HK-2 (cell line): ENCODE data around the gene EIF4G3.
"Not testable (repeated sequence)": the region's sequence is repeated elsewhere in the genome, so short reads cannot be mapped to it uniquely, and the experiment has no call there.

ENCODE experiments used
- DNase-seq: peaks from one replicate; pipeline ENCODE4 v3.0.0-alpha.2; 2018; ENCODE audit not compliant: unreplicated experiment

The EIF4G3 gene

DNA sequence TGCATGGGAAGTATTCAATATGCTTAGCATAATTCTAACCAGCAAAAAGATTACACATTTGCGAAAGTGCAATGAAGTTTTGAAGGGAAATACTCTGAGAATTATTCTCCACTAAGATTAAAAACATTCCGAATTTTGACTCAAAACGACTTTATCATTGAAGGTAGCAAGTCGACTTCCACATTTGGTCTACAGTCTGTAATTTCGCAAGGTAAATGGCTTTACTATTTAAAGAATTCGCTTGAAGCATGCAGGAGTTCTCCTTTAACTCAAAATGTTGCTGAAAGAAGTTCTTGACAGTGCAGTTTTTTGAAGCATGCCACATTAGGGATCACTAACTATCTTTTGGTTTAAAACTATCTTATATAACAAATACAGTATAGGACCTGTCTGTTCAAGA, 228.6 kb downstream of the EIF4G3 start:
- DNase-seq: no peak

DNA sequence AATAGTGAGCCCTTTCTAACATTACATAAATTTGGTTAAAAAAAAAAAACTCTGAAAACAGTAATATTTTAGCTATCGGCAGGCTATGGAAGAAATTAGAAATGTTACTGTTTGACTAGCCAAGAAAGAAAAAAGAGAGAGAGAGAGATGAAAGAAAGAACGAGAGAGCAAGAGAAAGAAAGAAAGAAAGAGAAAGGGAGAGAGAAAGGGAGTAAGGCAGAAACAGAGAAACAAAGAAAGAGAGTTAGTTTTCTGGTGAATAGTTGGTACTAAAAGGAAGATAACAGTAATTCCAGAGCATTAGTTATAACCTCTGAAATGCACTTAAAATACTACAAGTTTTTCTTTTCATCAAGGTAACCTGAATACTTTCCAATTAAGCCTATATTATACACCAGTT, 229.3 kb downstream of the EIF4G3 start:
- DNase-seq: no peak

DNA sequence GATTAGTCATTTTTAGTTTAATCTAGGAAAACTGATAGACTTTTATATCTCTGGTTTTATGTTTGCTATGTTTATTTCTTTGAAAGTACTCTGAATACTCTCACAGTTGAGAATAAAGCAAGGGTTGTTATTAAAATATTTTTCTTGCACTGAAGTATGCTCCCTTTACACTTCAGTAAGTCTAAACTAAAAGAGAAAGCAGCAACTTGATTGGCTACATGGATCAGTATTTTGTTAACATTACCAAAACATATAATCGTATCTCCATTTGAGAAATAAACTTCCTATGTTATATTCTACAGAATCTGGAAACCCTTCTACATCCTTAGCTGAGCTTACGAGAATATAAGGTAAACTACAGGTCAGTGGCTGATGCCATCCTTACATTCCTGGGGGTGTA, 240.1 kb downstream of the EIF4G3 start:
- DNase-seq: no peak

DNA sequence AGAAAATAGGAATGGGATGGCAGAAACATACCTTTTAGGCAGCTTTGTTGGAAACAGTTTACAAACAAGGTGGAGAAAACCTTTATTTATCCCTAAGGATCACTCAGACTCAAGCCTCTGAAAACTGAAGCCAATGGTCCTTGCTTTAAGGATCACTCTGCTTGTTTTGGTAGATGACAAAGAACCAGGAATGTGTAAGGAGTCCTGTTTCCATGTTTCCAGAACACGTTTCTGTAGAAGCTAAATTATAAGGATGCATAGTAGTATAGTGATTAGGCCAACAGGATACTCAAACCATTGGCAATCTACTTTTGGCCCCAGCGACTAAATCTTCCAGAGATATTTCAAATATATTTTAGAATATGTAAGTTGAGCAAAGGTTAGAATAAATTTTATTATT, 240.5 kb downstream of the EIF4G3 start:
- DNase-seq: no peak

DNA sequence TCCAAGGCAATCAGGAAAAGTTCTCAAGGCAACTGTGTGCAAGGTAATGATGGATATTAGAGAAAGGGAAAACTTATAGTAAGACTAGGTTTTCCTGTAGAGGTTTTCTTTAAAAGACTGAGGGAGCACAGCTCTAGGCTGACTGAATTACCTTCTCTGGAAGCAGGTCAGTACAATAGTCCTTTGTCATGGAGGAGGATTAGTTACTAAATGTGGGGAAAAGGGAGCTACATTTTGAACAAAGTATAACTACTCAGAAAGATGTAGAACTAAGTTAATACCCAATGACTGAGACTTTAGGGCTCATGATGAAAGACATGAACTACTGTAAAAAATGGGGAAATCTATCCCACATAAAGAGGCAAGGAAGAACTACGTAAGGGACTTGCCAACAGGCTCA, 241.0 kb downstream of the EIF4G3 start:
- no peak for DNase-seq

DNA sequence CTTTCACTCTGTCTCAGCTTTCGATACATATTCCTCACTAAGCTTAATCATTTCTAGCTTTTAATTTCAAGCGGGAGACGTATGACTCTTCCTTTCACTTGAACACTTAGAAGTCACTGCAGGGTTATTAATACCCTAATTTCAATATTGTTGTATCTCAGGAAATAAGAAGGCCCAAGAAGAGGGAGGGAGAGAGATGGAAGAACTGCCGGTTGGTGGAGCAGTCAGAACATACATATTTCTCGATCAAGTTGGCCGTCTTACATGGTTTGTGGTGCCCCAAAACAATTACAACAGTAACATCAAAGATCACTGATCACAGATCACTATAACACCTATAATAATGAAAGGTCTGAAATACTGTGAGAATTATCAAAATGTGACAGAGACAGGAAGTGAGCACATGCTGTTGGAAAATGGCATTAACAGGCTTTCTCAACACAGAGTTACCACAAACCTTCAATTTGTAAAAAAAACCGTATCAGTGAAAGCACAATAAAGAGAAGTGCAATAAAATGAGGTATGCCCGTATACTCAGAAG, 244.2 kb downstream of the EIF4G3 start:
- DNase-seq: no peak

DNA sequence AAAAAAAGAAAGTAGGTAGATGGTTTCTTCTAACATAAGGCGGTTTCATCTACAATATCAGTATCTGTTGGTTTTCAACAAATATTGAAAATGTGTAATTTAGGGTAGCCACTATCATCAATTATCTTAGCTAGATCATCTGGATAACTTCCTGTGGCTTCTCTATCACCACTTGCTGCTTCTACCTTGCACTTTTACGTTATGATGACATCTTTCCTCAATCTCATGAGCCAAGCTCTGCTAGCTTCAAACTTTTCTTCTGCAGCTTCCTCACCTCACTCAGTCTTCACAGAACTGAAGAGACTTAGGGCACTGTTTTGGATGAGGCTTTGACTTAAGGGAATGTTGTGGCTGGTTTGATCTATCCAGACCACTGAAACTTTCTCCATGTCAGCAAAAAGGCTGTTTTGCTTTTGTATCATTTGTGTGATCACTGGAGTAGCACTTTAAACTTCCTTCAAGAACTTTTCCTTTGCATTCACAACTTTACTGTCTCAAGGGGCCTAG, 244.7 kb downstream of the EIF4G3 start:
- no peak for DNase-seq

DNA sequence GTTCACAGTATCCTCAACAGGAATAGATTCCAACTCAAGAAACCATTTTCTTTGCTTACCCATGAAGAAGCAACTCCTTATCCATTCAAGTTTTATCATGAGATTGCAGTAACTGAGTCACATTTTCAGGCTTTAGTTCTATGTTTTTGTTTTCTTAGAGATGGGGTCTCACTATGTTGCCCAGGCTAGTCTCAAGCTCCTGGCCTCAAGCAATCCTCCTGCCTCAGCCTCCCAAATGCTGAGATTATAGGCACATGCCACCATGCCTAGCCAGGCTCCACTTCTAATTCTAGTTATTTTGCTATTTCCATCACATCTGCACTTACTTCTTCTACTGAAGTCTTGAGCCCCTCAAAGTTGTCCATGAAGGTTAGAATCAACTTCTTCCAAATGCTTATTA, 246.3 kb downstream of the EIF4G3 start:
- DNase-seq: no peak

DNA sequence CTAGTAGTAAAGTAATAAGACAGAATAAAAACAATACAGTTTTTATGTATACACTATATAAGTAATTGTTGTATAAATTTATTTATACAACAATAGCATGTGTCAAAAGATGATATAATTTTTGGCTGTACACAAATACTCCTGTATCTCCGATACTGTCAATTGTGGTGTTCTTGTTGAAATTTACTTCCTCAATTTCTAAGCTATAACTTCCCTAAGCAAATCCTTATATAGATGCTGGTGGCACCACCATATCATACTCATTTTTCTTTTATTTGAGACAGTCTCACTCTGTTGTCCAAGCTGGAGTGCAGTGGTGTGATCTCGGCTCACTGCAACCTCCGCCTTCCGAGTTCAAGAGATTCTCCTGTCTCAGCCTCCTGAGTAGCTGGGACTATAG, 248.6 kb downstream of the EIF4G3 start:
- DNase-seq: no peak

DNA sequence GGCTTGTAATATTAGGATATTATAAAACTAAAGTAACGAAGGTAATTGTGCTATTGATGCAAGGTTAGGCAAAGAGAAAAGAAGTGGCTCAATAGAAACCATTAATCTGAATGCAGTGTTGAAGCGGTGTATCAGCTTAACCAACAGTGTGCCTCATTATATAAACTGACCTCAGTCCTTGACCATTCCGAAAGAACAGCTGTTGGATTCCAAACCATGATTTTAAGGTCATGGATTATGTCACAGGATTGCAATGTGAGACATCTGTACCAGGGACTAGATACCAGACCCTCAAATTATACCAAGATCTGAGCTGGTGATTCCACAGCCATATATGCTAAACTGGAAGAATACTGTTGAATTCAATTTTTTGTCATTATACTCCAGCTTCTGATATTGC, 255.4 kb downstream of the EIF4G3 start:
- DNase-seq: no peak

DNA sequence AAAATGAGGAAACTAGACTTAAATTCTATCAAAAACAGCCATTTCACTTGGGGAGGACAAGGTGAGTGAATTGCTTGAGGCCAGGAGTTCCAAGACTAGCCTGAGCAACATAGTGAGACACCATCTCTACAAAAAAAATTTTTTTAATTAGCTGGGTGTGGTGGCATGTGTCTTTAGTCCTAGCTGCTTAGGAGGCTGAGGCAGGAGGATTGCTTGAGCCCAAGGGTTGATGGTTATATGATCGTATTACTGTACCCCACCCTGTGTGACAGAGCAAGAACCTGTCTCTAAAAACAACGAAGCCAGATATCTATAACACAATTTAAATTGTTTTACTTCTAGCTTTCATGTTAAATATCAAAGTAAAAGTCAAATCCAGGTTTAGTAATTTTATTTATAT, 263.5 kb downstream of the EIF4G3 start:
- no peak for DNase-seq

DNA sequence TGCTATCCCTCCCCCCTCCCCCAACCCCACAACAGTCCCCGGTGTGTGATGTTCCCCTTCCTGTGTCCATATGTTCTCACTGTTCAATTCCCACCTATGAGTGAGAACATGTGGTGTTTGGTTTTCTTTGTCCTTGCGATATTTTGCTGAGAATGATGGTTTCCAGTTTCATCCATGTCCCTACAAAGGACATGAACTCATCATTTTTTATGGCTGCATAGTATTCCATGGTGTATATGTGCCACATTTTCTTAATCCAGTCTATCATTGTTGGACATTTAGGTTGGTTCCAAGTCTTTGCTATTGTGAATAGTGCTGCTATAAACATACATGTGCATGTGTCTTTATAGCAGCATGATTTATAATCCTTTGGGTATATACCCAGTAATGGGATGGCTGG, 269.2 kb downstream of the EIF4G3 start:
- not testable (repeated sequence) for DNase-seq

DNA sequence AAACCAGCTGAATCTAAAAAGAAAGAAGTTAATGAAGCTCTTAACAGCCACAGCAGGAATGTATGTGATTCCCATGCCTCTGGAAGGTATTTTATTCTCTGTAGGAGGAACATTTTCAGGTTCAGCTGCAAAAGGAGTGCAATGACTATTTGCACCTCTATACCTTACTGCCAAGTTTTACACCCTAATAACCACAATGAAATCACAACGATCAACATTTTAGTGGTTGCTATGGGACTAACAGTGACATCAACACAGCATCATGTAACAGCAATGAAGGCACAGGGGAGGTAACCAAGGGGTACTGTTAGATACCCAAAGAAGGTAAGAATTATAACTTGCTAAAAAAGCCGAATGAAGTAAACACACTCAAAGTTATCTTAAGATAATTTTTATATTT, 273.3 kb downstream of the EIF4G3 start:
- DNase-seq: no peak

DNA sequence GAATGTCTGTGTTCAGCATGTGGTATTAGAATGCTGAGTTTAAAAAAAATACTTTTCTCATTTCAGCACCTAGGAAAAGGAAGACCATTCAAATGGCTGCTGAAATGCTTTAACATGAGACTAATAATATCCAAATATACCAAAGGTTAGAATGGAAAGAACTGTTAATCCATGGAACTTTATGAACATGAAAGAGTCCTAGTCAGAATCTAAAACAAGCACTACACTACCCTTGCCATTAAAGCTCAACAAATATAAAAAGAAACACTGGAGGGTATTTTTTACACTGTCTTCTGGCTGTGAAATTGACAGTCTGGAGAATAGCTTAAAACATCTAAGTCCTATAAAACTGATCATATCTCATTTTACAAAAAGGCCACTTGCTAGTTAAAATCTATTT, 276.6 kb downstream of the EIF4G3 start:
- DNase-seq: no peak

DNA sequence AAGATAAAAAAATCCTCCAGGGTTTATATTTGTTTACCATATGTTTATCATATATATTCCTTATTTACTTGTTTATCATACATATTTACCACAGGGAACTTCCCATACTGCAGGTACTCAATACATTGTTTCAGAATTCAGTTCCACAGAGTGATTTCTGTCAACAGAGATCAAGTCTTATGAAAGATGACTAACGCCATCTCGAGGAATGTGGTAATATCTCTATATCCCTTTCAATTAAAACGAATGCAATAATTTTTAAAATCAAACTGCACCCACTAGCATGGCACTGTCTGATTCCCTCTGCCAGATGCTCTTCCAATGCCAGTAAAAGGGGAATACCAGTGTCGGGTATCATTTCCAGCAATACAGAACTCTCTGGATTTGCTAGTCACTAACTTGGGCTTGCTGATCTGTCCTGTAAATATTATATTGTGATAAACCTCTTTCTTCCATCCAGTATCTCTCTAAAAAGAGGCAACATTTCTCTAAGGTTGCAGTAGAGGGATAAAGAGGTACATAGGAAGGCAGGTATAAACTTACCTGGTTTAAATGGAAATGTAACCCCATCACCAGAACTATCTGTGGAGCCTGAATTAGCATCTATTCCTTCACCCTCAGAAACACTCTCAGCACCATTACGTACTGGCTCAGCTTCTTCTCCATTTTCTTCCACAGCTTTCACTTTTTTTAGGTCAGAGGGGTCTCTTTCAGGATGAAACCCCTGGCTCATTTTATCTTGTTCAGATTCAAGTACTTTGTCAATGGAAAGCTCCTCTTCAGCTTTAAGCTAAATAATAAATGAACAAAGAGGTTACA, 277.3 kb downstream of the EIF4G3 start:
- no peak for DNase-seq

DNA sequence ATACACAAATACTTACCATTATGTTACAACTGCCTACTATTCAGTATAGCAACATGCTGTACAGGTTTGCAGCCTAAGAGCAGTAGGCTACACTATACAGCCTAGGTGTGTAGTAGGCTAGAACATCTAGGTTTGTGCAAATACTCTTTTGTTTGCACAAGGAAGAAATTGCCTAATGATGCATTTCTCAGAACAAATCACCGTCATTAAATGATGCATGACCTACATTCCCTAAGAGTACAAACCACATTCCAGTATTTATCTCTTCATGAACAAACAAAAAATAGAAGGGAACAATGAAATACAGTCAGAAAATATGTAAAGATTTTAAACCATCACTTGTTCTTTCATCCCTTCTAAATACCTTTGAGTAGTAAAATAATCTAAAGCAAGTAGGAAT, 279.9 kb downstream of the EIF4G3 start:
- DNase-seq: no peak

DNA sequence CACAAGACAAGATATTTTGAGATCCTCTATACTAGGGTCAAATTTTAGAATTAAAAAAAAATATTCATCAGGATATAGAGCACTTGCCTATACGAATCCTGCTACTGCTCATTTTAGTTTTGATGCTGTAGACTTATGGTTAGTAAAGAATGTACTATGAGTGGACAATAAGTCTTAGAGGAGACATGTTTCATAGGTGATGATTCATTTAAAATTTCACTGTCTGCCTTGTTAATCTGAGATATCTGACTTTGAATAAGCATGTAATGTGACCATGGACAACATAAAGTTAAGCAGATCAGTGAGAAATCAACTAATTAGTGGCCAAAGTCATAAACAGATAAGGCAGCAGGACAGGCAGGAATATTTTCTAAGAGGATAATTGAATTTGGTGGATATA, 282.8 kb downstream of the EIF4G3 start:
- DNase-seq: no peak

DNA sequence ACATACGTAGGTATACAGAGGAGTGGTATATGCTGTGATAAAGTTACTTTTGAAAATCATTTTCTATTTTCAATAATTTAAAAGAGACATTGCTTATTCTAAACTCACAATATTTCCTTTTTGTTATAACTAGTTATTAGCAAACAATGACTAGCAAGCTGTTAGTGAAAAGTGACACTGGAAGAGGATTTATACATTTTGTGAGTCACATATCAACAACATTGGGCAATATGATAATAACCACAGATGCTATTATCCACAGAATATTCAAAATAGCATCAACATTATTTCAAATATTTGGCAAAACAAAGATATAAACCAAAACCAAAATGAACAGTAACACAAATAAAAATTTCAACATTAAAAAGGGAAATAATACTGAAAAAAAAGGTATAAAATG, 285.6 kb downstream of the EIF4G3 start:
- DNase-seq: no peak

DNA sequence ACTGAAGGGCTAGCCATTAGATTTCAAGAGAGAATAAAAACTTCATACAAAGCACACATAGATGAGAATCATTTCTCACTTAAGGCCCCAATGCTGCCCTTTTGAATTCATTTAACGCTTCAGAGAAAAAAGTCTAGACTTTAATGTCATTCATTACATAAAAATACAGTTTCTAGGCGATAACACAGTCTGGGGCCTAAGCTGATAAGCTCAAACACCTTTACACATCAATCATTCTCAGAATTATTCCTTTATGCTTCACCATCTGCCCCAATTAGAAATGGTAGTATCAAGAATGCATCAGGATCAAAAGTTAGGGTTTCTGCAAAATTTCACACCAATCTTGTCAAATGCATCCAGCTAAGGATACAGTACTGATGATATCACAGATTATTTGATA, 289.5 kb downstream of the EIF4G3 start:
- no peak for DNase-seq

DNA sequence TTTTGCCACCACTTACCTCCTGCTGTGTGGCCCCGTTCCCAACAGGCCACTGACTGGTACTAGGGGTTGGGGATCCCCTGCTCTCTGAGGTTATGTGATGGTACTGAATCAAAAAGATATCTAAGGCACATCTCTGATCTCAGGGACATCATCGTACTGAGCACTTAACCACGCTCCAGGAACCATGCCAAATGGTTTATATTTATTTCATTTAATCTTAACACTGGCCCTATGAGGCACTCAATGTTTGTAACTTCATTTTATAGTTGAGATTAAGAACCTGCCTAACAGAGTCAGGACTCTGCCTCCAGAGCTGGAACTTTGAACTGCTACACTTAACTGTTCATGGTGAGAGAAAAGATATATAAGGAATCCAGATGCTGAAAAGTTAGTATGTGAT, 291.6 kb downstream of the EIF4G3 start:
- DNase-seq: no peak

DNA sequence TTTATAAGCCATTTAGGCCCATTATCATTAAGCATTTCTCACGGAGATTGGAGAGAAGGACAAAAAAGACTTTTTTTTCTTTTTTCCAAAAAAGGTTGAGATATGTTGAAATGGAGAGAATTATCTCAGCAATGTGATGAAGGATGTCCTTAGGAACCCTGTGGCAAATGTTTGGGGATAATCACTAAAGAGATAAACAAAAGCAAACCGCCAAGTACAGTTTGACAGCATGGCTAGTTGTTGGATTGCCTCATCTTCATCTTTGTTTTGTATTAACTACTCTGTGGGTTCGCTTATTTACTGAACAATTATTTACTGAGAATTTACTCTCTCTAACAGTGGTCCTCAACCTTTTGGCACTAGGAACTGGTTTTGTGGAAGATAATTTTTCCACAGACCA, 292.2 kb downstream of the EIF4G3 start:
- DNase-seq: no peak

DNA sequence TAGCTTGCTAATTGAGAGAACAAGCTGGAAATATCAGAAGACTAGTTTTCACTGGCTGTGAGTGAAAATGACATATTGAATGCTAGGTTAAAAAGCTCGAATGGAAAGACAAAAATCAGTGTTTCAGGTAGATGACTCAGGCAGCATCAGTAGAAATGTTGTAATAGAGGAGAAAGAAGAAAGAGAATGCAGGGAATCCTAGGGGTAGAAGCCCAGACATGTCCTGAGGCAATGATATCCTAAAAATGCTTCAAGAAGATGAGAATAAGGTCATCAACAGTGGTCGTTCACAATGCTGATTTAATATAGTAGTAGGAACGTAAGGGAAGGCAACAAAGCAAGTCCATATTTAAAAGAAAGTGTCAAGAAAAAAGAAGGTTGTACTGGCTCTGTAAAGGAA, 292.9 kb downstream of the EIF4G3 start:
- DNase-seq: no peak

DNA sequence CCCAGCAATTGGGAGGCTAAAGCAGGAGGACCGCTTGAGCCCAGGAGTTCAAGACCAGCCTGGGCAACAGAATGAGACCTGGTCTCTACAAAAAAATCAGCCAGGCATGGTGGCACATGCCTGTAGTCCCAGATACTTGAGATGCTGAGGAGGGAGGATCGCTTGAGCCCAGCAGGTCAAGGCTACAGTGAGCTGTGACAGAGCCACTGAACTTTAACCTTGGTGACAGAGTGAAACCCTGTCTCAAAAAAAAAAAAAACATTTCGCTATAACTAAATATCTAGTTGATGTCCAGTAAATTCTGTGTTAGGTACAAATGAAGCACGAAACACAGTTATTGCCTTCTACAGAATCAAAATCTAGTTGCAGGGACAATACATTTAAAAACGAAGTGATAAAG, 293.9 kb downstream of the EIF4G3 start:
- no peak for DNase-seq

DNA sequence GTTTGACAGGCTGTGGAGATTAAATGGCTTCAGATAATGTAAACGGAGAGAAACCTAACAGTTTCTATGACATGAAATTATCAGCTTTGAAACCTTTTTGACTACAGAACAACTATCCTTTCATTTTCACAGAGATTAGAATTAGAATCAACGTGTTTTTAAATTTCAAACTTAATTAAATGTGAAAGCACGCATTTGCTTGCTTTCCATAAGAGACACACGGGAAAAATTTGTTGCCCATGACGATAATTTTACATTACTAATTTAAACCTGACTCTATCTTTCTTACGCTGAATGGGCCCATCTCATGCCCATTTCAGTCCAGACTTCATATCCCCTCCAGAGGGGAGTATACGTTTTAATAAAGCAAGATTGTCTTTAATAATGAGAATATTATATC, 297.9 kb downstream of the EIF4G3 start:
- no peak for DNase-seq
